ENCODE data around the gene LRRC23.
A peak's percentile ranks its signal among the peaks of the same experiment; 100 is the strongest.
"Not testable (repeated sequence)": the region's sequence is repeated elsewhere in the genome, so short reads cannot be mapped to it uniquely, and the experiment has no call there.

Gene LRRC23

DNA sequence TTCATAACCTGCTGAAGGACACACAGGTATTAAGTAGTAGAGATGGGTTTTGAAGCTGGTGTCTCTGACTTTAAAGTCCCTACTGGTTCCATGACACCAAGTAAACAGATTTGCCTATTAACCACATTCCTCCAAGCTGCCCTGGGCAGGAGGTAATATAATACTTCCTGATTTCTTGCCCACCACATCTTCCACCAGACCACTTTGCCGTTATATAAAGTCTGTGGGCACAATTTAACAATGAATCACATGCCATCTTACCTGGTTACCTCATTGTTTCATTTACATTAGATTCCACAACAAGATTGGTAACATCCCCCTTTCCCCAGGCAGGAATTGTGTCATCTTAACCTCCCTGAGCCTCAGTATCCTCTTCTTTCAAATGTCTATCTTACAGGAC is 900 bp upstream of the LRRC23 start:
- no peak for DNase-seq

GRCh38 chr12:6905414-6906040 is 905 bp downstream of the LRRC23 start:
- no peak for DNase-seq

DNA sequence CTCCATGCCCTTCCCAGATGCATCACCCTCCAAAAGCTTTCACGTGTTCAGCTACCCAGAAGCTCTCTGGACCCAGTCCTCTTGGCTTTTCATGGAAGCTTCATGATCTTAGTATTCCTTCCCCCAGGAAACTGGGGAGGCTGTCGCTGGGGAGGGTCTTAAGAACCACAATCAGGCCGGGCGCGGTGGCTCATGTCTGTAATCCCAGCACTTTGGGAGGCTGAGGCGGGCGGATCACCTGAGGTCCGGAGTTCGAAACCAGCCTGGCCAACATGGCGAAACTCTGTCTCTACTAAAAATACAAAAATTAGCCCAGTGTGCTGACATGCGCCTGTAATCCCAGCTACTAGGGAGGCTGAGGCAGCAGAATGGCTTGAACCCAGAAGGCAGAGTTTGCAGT is 3.5 kb downstream of the LRRC23 start:
- not testable (repeated sequence) for DNase-seq

DNA sequence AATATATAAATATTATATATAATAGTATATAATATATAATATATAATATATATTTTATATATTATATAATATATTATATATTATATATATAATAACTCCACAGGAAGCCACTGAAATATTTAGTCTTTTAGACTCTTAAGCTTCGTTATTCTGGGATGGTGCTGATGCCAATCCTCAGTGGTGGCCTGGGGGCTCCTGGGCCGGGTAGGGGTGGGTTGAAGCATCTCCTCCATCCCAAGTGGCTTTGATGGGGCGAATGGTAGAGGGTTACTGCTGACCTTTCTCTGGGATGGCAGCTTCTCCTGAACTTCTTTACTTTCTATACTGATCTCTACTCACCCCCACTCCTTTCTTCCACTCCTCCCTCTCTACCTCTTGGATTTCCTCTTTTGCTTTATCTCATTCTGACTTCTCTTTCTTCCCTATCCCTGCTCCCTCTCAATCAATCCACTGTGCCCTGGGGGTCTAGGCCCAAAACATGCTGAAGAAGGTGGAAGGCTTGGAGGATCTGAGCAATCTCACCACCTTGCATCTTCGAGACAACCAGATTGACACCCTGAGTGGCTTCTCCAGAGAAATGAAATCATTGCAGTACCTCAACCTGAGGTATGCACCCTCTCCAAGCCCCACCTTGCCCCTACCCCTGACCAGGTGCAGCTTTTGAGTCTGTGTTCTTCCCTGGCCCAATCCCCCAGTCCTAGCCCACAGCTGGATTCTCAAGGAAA is 5.0 kb downstream of the LRRC23 start:
- no peak for DNase-seq

DNA sequence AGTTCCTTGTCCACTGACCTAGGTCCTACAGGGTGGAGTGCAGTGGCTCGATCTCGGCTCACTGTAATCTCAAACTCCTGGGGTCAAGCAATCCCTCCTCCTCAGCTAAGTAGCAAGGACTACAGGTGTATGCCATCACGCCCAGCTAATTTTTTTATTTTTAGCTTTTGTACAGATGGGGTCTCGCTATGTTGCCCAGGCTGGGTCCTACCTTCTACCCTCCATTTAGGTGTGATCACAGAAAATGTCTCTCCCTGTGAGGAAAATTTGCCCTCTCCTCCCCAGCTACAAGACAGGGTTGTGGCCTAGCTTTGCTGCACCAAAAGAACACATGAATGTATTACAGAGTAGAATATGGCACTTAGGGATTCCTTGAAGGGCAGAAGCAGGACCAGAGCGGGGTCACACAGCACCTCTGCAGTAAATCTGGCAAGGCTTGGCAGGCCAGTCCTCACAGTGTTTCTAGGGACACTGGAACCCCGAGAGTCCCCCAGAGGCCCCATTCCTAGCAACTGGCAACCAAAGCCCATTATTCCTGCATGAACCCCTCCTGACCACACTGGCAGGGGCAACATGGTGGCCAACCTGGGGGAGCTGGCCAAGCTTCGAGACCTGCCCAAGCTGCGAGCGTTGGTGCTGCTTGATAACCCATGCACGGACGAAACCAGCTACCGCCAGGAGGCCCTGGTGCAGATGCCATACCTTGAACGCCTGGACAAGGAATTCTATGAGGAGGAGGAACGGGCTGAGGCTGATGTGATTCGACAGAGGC is 7.7 kb downstream of the LRRC23 start:
- DNase-seq = no peak

- DNase-seq = peak; percentile 85
Measured at GRCh38 chr12:6914246-6914946, 9.8 kb downstream of the LRRC23 start, which contains the start of gene ENO2. ENO2 (plus strand) TSS chr12:6914580; CDS start chr12:6915833, 1,253 bp downstream.

- no peak for DNase-seq
Measured at GRCh38 chr12:6914947-6915788, 10.5 kb downstream of the LRRC23 start.

- DNase-seq = no peak
Measured at GRCh38 chr12:6915789-6916285, 11.2 kb downstream of the LRRC23 start.

GRCh38 chr12:6916426-6917200 is 12.0 kb downstream of the LRRC23 start:
- DNase-seq = no peak

DNA sequence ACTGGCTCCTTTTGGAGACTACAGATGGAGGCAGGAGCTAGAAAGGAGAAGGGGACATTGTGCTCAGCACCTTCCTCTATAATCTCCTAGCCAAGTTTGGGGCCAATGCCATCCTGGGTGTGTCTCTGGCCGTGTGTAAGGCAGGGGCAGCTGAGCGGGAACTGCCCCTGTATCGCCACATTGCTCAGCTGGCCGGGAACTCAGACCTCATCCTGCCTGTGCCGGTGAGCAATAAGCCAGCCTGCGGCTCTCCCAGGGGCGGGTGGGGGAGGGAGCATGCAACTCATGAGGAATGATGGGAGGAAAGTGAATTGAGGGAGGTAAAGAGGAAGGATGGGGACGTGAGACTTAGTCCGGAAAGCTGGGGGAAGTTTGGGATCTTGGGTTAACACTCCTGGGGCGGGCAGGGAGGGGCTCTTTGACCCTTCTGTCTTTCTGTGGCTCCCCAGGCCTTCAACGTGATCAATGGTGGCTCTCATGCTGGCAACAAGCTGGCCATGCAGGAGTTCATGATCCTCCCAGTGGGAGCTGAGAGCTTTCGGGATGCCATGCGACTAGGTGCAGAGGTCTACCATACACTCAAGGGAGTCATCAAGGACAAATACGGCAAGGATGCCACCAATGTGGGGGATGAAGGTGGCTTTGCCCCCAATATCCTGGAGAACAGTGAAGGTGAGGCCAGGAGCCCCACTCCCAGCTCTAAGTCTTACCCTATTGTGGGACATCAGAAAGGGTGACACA is 13.0 kb downstream of the LRRC23 start:
- DNase-seq = no peak

GRCh38 chr12:6919588-6919987 is 15.0 kb downstream of the LRRC23 start:
- DNase-seq = no peak

DNA sequence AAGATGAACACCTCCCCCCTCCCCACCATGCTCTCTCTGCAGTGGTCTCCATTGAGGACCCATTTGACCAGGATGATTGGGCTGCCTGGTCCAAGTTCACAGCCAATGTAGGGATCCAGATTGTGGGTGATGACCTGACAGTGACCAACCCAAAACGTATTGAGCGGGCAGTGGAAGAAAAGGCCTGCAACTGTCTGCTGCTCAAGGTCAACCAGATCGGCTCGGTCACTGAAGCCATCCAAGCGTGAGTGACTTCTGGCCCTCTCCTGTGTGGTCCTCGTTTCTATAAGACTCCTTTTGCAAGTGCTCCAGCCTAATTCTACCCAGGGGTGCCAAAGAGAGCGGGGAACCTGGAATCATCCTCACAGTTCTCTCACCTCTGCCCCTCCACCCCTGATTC is 16.9 kb downstream of the LRRC23 start:
- no peak for DNase-seq

GRCh38 chr12:6921996-6922946 is 17.6 kb downstream of the LRRC23 start:
- DNase-seq = no peak

DNA sequence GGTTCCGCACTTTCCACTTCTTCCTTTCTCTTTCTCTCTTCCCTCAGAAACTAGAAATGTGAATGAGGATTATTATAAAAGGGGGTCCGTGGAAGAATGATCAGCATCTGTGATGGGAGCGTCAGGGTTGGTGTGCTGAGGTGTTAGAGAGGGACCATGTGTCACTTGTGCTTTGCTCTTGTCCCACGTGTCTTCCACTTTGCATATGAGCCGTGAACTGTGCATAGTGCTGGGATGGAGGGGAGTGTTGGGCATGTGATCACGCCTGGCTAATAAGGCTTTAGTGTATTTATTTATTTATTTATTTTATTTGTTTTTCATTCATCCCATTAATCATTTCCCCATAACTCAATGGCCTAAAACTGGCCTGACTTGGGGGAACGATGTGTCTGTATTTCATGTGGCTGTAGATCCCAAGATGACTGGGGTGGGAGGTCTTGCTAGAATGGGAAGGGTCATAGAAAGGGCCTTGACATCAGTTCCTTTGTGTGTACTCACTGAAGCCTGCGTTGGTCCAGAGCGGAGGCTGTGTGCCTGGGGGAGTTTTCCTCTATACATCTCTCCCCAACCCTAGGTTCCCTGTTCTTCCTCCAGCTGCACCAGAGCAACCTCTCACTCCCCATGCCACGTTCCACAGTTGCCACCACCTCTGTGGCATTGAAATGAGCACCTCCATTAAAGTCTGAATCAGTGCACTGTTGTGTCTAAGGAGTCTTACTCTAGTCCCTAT is 18.5 kb downstream of the LRRC23 start:
- DNase-seq = no peak

GRCh38 chr12:6923851-6924250 is 19.2 kb downstream of the LRRC23 start:
- DNase-seq = no peak

GRCh38 chr12:6925239-6925539 is 20.6 kb downstream of the LRRC23 start:
- DNase-seq = no peak

- no peak for DNase-seq
Measured at GRCh38 chr12:6925540-6926279, 21.1 kb downstream of the LRRC23 start.

All from activated CD4-positive, alpha-beta T cell treated with anti-CD3 and anti-CD28 coated beads, Interleukin-10, Interleukin-2, amounts not matched to agents 100 ng/mL and 50 ng/mL, durations not matched to agents 16 hours and 8 hours (primary cell).